Measurements from ENCODE around the gene ELFN2. TPM values are rescaled to one million over a fixed set of nuclear protein-coding genes. Genes with fewer than 3 reads are reported as not detected.

Gene ELFN2
- total RNA-seq, 3 donors from 2014 or later = not detected

- H3K4me1 ChIP-seq = no peaks in the 10 kb centered on the region
- H3K36me3 ChIP-seq = no peaks in the 10 kb centered on the region
- intact Hi-C loops (cut with DNase I; ENCODE audit: low total_unique reads) = no loop called here
- no peak for DNase-seq (ENCODE audit: low spot score in 2 of 2)
- no peaks in the 10 kb centered on the region for H3K9me3 ChIP-seq
- no peak for TF ChIP-seq CTCF (IDR thresholded peaks at IDR 0.05)
- no peak for TF ChIP-seq POLR2A (IDR thresholded peaks at IDR 0.05)
- TF ChIP-seq POLR2AphosphoS5 (IDR thresholded peaks at IDR 0.05) = no peak
- H3K4me3 ChIP-seq = no peak overlapping the region
- H3K27me3 ChIP-seq = peaks cover 0 to 24% of the 10 kb centered on the region in 2 donors
- no peak overlapping the region for H3K27ac ChIP-seq
Measured at GRCh38 chr22:37454857-37455686, 27.8 kb upstream of the ELFN2 start.

- Histone ChIP-seq H3K9me3 (no peaks in the 10 kb centered on the region), H3K27me3 (peaks cover 0 to 32% of the 10 kb centered on the region in 2 donors), H3K4me3 (no peak overlapping the region), H3K27ac (no peak overlapping the region), H3K4me1 (no peaks in the 10 kb centered on the region), H3K36me3 (no peaks in the 10 kb centered on the region)
- TF ChIP-seq POLR2AphosphoS5 (IDR thresholded peaks at IDR 0.05) = no peak
- no peak for TF ChIP-seq CTCF (IDR thresholded peaks at IDR 0.05)
- TF ChIP-seq POLR2A (IDR thresholded peaks at IDR 0.05) = no peak
- intact Hi-C loops (cut with DNase I; ENCODE audit: low total_unique reads) = no loop called here
- DNase-seq (ENCODE audit: low spot score in 2 of 2) = no peak
Measured at GRCh38 chr22:37453696-37454095, 26.4 kb upstream of the ELFN2 start.

DNA sequence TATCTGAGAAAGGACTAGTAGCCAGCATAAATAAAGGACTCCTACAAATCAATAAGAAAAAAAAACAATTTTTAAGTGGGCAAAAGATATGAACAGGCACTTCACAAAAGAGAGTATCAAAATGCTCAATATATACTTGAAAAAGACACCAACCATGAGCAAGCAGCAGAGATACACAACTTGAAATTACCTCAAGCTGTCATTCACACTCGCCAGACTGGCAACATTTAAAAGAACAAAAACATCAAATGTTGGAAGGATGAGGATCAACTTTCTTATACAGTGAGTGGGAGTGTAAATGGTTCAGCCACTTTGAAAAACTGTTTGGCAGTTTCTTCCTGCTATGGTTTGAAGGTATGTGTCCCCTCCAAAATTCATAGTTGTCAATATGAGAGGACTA, 23.9 kb upstream of the ELFN2 start:
- no peaks in the 10 kb centered on the region for H3K4me1 ChIP-seq
- peaks cover 0 to 22% of the 10 kb centered on the region in 2 donors for H3K27me3 ChIP-seq
- H3K36me3 ChIP-seq = no peaks in the 10 kb centered on the region
- TF ChIP-seq CTCF (IDR thresholded peaks at IDR 0.05) = no peak
- no peak for TF ChIP-seq POLR2A (IDR thresholded peaks at IDR 0.05)
- TF ChIP-seq POLR2AphosphoS5 (IDR thresholded peaks at IDR 0.05) = no peak
- DNase-seq (ENCODE audit: low spot score in 2 of 2) = no peak
- no peak overlapping the region for H3K4me3 ChIP-seq
- intact Hi-C loops (cut with DNase I; ENCODE audit: low total_unique reads) = no loop called here
- H3K9me3 ChIP-seq = no peaks in the 10 kb centered on the region
- no peak overlapping the region for H3K27ac ChIP-seq

- Histone ChIP-seq H3K36me3 (no peaks in the 10 kb centered on the region), H3K4me3 (no peak overlapping the region), H3K27me3 (peaks cover 0 to 13% of the 10 kb centered on the region in 2 donors), H3K27ac (no peak overlapping the region), H3K4me1 (no peaks in the 10 kb centered on the region), H3K9me3 (no peaks in the 10 kb centered on the region)
- no peak for DNase-seq (ENCODE audit: low spot score in 2 of 2)
- intact Hi-C loops (cut with DNase I; ENCODE audit: low total_unique reads) = no loop called here
- no peak for TF ChIP-seq POLR2AphosphoS5 (IDR thresholded peaks at IDR 0.05)
- no peak for TF ChIP-seq CTCF (IDR thresholded peaks at IDR 0.05)
- TF ChIP-seq POLR2A (IDR thresholded peaks at IDR 0.05) = no peak
Measured at GRCh38 chr22:37449331-37450001, 22.2 kb upstream of the ELFN2 start.

GRCh38 chr22:37448516-37449127, 21.3 kb upstream of the ELFN2 start:
- Histone ChIP-seq H3K27ac (no peak overlapping the region), H3K4me3 (no peak overlapping the region), H3K36me3 (no peaks in the 10 kb centered on the region), H3K4me1 (no peaks in the 10 kb centered on the region), H3K27me3 (peaks cover 0 to 11% of the 10 kb centered on the region in 2 donors), H3K9me3 (no peaks in the 10 kb centered on the region)
- TF ChIP-seq POLR2A (IDR thresholded peaks at IDR 0.05) = no peak
- TF ChIP-seq CTCF (IDR thresholded peaks at IDR 0.05) = no peak
- TF ChIP-seq POLR2AphosphoS5 (IDR thresholded peaks at IDR 0.05) = no peak
- DNase-seq (ENCODE audit: low spot score in 2 of 2) = no peak
- intact Hi-C loops (cut with DNase I; ENCODE audit: low total_unique reads) = no loop called here

Data from breast epithelium (tissue), 4 donors.